RWPE2 (cell line): ENCODE measurements around the gene HAPLN1.

ENCODE experiments used
- ATAC-seq: fragments of 200-7000 bp; cut with Tn5 transposase; 3 replicates; pipeline ENCODE4 v1.9.1; 2021; ENCODE audit warnings: low read depth
- DNase-seq: peaks from one replicate; pipeline ENCODE4 v3.0.0-alpha.2; 2020; ENCODE audit warnings: low spot score
- H3K27ac ChIP-seq: fragments of 450-650 bp; 2 replicates; pipeline ENCODE4 v1.5.1; 2017; ENCODE audit warnings: mild to moderate bottlenecking; ENCODE audit not compliant: poor library complexity, severe bottlenecking
- H3K27me3 ChIP-seq: fragments of 250-450 bp; sonication (Bioruptor Pico); 2 replicates; pipeline ENCODE4 v1.5.1; 2021; ENCODE audit warnings: mild to moderate bottlenecking, moderate library complexity; ENCODE audit not compliant: insufficient read depth, poor library complexity, severe bottlenecking
- H3K36me3 ChIP-seq: fragments of 250-450 bp; sonication (Bioruptor Pico); 2 replicates; pipeline ENCODE4 v1.5.1; 2020; ENCODE audit warnings: low read depth, mild to moderate bottlenecking, moderate library complexity
- H3K4me1 ChIP-seq: fragments of 250-450 bp; sonication (Bioruptor Pico); 2 replicates; pipeline ENCODE4 v1.5.1; 2021; ENCODE audit warnings: mild to moderate bottlenecking, moderate library complexity; ENCODE audit not compliant: insufficient read depth, poor library complexity, severe bottlenecking
- H3K4me3 ChIP-seq: fragments of 250-450 bp; sonication (Bioruptor Pico); 2 replicates; pipeline ENCODE4 v1.5.1; 2021; ENCODE audit warnings: mild to moderate bottlenecking, moderate library complexity; ENCODE audit not compliant: severe bottlenecking
- H3K9me3 ChIP-seq: fragments of 250-450 bp; sonication (Bioruptor Pico); 2 replicates; pipeline ENCODE4 v1.5.1; 2021; ENCODE audit warnings: mild to moderate bottlenecking, moderate library complexity; ENCODE audit not compliant: severe bottlenecking
- TF ChIP-seq, protein P1 (sequence below): fragments of 450-650 bp; IDR thresholded peaks from one replicate; pipeline ENCODE4 v1.5.1; 2017; ENCODE audit warnings: mild to moderate bottlenecking, moderate library complexity; ENCODE audit not compliant: poor library complexity, severe bottlenecking

HAPLN1 gene

DNA sequence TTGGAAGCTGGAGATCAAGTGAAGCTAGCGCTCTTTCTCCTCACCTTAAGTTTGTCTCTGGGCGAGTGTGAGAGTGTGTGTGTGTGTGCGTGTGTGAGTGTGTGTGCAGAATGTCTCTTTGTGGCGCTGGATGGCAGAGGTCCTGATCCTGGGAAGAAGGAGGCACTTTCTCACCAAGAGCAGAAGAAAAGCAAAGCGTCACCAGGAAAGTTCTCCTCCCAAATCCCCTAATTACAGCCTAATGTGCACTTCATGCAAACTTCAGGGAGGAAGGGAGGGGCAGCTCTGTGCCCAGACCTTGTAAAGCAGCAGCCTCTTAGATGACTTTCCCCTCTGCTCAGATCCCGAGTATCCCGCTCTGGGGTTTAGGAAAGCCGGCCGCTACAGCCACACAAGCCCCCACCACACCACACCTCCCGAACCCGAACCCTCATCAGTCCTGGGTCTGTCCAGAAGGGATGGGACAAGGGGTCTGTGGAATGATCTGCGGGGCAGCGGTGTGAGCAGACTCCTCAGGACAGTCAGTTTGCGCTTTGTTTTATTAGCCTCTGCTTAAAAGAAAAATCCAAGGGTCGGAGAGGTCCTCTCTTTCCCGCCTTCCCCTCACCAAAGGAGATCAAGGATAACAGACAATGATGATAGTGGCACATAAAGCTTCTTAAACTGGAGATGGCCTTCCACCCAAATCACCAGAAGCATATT lies at the start of gene HAPLN1:
Gene HAPLN1, minus strand, starts transcription at position 20 of the 702 bp plus-strand sequence. CDS start 47,332 bp downstream, outside the sequence.
- Histone ChIP-seq H3K4me1 (no peaks in the 10 kb centered on the region), H3K27me3 (peaks cover 47% of the 10 kb centered on the region), H3K9me3 (no peaks in the 10 kb centered on the region), H3K36me3 (no peaks in the 10 kb centered on the region), H3K4me3 (peak within 1 kb of the TSS; percentile 46), H3K27ac (no peak within 1 kb of the TSS)
- ATAC-seq (no peak), DNase-seq (no peak)
- TF ChIP-seq, protein P1, sequence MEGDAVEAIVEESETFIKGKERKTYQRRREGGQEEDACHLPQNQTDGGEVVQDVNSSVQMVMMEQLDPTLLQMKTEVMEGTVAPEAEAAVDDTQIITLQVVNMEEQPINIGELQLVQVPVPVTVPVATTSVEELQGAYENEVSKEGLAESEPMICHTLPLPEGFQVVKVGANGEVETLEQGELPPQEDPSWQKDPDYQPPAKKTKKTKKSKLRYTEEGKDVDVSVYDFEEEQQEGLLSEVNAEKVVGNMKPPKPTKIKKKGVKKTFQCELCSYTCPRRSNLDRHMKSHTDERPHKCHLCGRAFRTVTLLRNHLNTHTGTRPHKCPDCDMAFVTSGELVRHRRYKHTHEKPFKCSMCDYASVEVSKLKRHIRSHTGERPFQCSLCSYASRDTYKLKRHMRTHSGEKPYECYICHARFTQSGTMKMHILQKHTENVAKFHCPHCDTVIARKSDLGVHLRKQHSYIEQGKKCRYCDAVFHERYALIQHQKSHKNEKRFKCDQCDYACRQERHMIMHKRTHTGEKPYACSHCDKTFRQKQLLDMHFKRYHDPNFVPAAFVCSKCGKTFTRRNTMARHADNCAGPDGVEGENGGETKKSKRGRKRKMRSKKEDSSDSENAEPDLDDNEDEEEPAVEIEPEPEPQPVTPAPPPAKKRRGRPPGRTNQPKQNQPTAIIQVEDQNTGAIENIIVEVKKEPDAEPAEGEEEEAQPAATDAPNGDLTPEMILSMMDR, result no peak

DNA sequence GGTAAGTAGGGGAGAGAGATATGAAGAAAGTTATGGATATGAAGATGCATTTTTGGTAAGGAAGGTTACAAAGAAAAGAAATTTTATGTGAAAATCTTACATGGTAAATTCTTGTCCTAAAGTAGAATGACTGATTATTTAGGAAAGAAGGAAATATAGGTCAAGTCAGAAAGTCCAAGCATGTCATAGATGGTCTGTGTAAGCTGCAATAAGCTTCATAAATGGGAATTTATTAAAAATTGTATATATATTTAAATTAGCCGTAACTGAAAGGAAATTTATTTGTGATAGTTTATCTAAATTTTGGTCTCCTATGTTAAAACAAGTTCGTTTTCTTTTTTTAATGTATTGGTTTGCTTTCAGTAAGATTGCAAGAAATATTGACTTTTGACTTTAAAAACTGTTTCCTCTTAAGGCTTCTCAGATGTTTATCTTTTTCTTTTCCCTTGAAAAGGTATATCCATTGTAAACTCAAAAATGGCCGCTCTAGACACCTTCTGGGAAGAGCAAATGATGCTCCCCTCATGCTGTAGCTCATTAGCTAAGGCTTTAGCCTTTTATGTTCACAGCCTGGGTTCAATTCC lies 46.8 kb upstream of the HAPLN1 start:
- H3K36me3 ChIP-seq, result no peaks in the 10 kb centered on the region
- DNase-seq (no peak), ATAC-seq (no peak)
- H3K27me3 ChIP-seq, result no peaks in the 10 kb centered on the region
- TF ChIP-seq, protein P1, result no peak
- no peak overlapping the region for H3K27ac ChIP-seq
- no peaks in the 10 kb centered on the region for H3K9me3 ChIP-seq
- H3K4me1 ChIP-seq, result no peaks in the 10 kb centered on the region
- no peak overlapping the region for H3K4me3 ChIP-seq

DNA sequence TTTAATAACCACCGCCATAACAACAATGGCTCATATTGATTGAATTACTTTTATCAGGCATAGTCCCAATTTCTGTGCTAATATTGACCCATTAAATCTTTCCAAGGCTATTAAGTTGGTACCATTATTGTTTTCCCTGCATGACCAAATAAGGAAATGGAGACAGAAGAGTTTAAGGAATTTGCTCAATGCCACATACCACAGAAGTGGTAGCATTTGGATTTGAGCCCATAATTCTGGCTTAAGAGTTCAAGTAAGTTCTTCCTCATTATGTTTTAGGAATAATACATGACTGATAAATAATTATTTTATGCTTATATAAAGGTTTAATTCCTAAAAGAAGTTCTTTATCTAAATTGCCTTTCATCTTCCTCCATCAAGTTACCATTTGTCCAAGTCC lies 43.4 kb upstream of the HAPLN1 start:
- Histone ChIP-seq H3K9me3 (no peaks in the 10 kb centered on the region), H3K27me3 (no peaks in the 10 kb centered on the region), H3K36me3 (no peaks in the 10 kb centered on the region), H3K27ac (no peak overlapping the region), H3K4me1 (no peaks in the 10 kb centered on the region), H3K4me3 (no peak overlapping the region)
- no peak for DNase-seq
- no peak for ATAC-seq
- TF ChIP-seq, protein P1, result no peak

DNA sequence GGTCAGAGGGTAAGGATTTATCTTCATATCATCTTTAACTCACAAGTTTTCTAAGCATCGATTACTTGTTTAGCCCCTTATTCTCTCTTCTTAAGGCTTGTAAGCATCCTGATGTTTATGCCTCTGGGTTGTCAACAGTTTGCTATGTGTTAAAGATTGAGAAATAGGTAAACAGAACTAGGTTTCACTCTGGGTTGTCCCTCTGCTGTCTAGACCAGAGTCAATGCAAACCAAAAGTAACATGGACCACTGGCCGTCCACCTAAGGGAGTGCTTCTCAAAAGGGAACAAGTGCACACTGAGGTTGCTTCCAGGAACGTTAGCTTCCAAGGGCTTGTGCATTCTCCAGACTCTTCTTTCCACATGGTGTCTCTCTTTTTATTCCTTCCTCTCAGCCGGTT lies 39.9 kb upstream of the HAPLN1 start:
- H3K9me3 ChIP-seq, result no peaks in the 10 kb centered on the region
- DNase-seq (no peak), ATAC-seq (no peak)
- TF ChIP-seq, protein P1, result no peak
- no peak overlapping the region for H3K4me3 ChIP-seq
- peaks cover 3% of the 10 kb centered on the region for H3K27me3 ChIP-seq
- no peaks in the 10 kb centered on the region for H3K36me3 ChIP-seq
- no peak overlapping the region for H3K27ac ChIP-seq
- no peaks in the 10 kb centered on the region for H3K4me1 ChIP-seq

DNA sequence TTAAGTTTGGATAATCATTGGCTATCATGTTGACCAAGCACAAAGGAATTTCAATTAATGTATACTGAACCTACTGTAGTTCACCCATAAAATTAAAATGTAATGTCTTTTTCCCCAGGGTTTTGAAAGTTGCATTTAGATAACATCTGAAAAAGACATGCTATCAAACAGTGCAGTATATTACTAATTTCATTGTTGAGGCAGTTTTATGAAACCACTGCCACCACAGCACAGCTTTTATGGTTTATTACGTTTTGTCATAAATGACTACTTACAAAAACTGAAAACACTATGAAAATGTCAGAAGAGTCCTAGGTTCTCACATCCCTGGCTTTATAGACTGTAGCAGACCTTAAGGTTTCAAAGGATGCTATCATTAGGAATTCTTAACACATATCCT lies 32.0 kb upstream of the HAPLN1 start:
- TF ChIP-seq, protein P1, result no peak
- Histone ChIP-seq H3K9me3 (no peaks in the 10 kb centered on the region), H3K27me3 (peaks cover 3% of the 10 kb centered on the region), H3K4me1 (no peaks in the 10 kb centered on the region), H3K4me3 (no peak overlapping the region), H3K27ac (no peak overlapping the region), H3K36me3 (no peaks in the 10 kb centered on the region)
- DNase-seq (no peak), ATAC-seq (no peak)
